Left lung (tissue), 10 donors: ENCODE measurements around the gene GJA8. TPM values are rescaled to one million over a fixed set of nuclear protein-coding genes. Genes with fewer than 3 reads are reported as not detected.

Experiments
- ATAC-seq: fragments of 200-7000 bp; cut with Tn5 transposase; one replicate; pipeline ENCODE4 v1.9.1; 2020; ENCODE audit warnings: moderate library complexity
- DNase-seq, 4 donors: peaks; one replicate each; pipeline ENCODE4 v3.0.0-alpha.2; 2013 to 2020
- H3K27ac ChIP-seq, 2 donors: fragments of 200-600 bp; sonication (generic) in 1 of 2; one replicate each; pipeline versions ENCODE4 v1.5.0 to v1.8.0; 2020 to 2021
- H3K27me3 ChIP-seq, 2 donors: fragments of 200-600 bp; sonication (generic) in 1 of 2; one replicate each; pipeline versions ENCODE4 v1.5.0 to v1.8.0; 2020 to 2021
- H3K36me3 ChIP-seq, 2 donors: fragments of 200-600 bp; sonication (generic) in 1 of 2; one replicate each; pipeline versions ENCODE4 v1.5.0 to v1.8.0; 2020 to 2021
- H3K4me1 ChIP-seq, 2 donors: fragments of 200-600 bp; one replicate each; pipeline ENCODE4 v1.8.0; 2021
- H3K4me3 ChIP-seq, 2 donors: fragments of 200-600 bp; sonication (generic) in 1 of 2; one replicate each; pipeline versions ENCODE4 v1.5.0 to v1.8.0; 2020 to 2021; ENCODE audit warnings: mild to moderate bottlenecking in 1 of 2
- H3K9me3 ChIP-seq, 2 donors: fragments of 200-600 bp; sonication (generic) in 1 of 2; one replicate each; pipeline versions ENCODE4 v1.5.0 to v1.8.0; 2020 to 2021
- intact Hi-C, 2 donors: fragments of 100-400 bp; cut with DNase I; formaldehyde crosslinking; loops; one replicate each; pipeline versions ENCODE4 v1.11.2 to v1.14.2; 2022
- polyA plus RNA-seq, 6 donors: library from polyadenylated mRNA; unstranded; fragments of 120-200 nt; gene quantifications; one replicate each; pipeline ENCODE4 v1.2.1, GENCODE V29; 2013; ENCODE audit not compliant: insufficient read length in 6 of 6
- total RNA-seq, 2 donors: library from RNA; stranded (reverse); fragmentation: NEBNext Ultra II Directional; extraction: Animal tissue kit (Norgen Biotek cat#: 25700); gene quantifications; one replicate each; pipeline ENCODE4 v1.2.1, GENCODE V29; 2021
- TF ChIP-seq, protein P1 (sequence below), 2 donors: fragments of 200-600 bp; sonication (generic) in 1 of 2; IDR thresholded peaks; one replicate each; pipeline versions ENCODE4 v1.5.0 to v1.8.0; 2021; ENCODE audit warnings: antibody characterized with exemption in 2 of 2
- donor health status: DM: no; HTN: yes; CAD: no.
- donor health status: DM: no; HTN: no; CAD: no.

GJA8 gene
- total and polyA plus RNA-seq, 8 donors = not detected

DNA sequence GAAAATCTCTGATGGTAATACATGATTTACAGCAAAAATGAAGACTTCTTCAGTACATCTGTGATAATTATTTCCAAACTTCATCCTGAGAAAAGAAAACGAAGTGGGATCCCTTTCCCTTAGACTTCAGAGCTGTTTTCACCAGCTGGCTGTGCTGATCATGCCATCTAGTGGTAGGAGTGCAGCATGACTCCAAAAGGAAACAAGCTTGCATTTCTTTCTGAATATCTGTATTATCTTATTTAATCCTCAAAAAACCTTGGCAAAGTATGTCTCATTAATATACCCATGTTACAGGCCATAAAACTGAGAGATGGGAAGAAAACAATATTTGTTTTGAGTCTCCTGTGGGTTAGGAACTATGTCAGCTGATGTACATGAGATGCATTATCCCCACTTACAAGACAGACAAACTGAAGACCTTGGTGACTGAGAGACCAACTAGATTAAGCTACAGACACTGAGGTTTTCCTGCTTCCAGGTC lies 9.8 kb upstream of the GJA8 start:
- Histone ChIP-seq H3K4me3 (no peak overlapping the region), H3K27me3 (no peaks in the 10 kb centered on the region), H3K36me3 (no peaks in the 10 kb centered on the region), H3K9me3 (no peaks in the 10 kb centered on the region), H3K4me1 (no peaks in the 10 kb centered on the region), H3K27ac (no peak overlapping the region)
- intact Hi-C loops = loop anchor here (5.0 to 10.0 kb wide), 4 partner anchors 168 to 398 kb away; no protein-coding TSS in a partner anchor
- peak; percentile 83 for ATAC-seq
- TF ChIP-seq, protein P1, sequence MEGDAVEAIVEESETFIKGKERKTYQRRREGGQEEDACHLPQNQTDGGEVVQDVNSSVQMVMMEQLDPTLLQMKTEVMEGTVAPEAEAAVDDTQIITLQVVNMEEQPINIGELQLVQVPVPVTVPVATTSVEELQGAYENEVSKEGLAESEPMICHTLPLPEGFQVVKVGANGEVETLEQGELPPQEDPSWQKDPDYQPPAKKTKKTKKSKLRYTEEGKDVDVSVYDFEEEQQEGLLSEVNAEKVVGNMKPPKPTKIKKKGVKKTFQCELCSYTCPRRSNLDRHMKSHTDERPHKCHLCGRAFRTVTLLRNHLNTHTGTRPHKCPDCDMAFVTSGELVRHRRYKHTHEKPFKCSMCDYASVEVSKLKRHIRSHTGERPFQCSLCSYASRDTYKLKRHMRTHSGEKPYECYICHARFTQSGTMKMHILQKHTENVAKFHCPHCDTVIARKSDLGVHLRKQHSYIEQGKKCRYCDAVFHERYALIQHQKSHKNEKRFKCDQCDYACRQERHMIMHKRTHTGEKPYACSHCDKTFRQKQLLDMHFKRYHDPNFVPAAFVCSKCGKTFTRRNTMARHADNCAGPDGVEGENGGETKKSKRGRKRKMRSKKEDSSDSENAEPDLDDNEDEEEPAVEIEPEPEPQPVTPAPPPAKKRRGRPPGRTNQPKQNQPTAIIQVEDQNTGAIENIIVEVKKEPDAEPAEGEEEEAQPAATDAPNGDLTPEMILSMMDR (IDR thresholded peaks at IDR 0.05) = peak; percentile 89 to 93
- DNase-seq = peak in 2 of 4 donors; percentile 51 to 72

DNA sequence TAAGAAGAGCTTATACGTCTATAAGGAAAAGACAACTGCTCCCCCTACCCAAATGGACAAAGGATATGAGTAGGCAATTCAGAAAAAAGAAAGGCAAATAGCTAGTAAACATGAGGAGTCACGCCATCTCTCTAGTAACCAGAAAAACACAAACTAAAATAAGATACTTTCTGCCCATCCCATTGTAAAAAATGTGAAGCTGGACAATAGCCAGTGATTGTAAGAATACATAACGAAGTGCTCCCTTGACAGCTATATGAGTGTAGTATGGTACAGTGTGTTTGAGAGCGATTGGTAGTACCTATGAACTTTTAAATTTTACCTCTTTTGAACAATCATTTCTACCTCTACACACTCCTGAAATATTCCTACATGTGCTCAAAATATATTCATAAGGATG lies 7.5 kb upstream of the GJA8 start:
- intact Hi-C loops = loop anchor here (10.0 kb wide), 3 partner anchors 170 to 400 kb away; no protein-coding TSS in a partner anchor
- H3K9me3 ChIP-seq = no peaks in the 10 kb centered on the region
- TF ChIP-seq, protein P1 (IDR thresholded peaks at IDR 0.05) = no peak

DNA sequence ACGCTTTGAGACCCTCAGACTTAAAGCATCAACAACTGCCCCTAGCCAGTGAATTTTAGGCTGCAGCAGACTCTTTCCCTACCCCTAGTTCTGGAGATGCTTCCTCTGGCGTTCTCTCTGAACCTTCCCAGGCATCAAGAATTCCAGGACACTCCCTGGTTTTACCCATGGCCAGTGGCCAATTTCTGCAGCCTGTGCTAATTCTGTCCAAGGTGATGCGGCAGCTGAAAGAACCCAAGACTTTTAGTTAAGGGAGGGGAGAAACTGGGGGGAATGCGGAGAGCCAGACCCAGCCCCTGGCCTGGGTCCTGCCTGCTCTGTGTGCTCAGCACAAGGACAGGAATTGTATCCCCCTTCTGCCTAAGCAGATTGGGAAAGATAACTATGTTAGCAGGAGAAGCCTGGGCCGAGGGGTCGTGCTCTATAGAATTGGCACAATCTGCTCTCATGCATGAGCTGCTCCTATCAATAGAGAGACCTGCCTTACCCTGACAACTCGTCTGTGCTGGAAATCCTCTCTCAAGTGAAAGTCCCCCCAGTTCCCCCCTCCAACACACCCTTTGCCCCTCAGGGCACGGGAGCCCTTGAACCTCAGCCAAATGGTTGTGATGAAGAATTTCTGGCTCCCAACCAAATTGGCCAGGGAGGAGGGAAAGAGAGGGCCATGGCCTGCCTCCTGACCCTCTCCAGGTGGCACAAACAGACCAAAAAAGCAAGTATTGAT lies 5.4 kb upstream of the GJA8 start:
- Histone ChIP-seq H3K4me3 (no peak overlapping the region), H3K4me1 (no peaks in the 10 kb centered on the region), H3K27me3 (no peaks in the 10 kb centered on the region), H3K36me3 (no peaks in the 10 kb centered on the region), H3K27ac (no peak overlapping the region), H3K9me3 (no peaks in the 10 kb centered on the region)
- ATAC-seq (no peak), DNase-seq (no peak)
- intact Hi-C loops = loop anchor here (10.0 kb wide), 3 partner anchors 172 to 402 kb away; no protein-coding TSS in a partner anchor
- TF ChIP-seq, protein P1 (IDR thresholded peaks at IDR 0.05) = no peak

More for the DNA sequence above, 7.5 kb upstream of the GJA8 start:
- no peak overlapping the region for H3K27ac ChIP-seq
- no peak overlapping the region for H3K4me3 ChIP-seq
- no peaks in the 10 kb centered on the region for H3K4me1 ChIP-seq
- no peaks in the 10 kb centered on the region for H3K27me3 ChIP-seq
- ATAC-seq = no peak
- no peak for DNase-seq
- H3K36me3 ChIP-seq = no peaks in the 10 kb centered on the region

DNA sequence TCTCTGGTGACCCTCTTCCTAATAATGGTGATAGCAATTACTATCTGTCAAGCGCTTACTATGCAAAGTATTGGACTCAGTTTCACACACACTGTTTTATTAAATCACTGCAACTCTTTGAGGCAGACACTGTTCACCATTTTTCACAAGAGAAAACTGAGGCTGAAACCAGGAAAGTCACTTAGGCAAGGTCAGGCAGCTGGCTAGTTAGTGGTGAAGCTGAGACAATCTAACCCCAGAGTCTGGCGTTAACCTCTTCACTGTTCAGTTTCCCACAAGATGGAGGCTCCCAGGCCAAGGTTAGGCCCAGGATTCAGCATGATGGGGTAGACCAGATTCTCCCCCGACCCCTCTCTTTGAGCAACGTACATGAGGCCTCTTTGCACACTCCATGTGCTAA lies 4.8 kb upstream of the GJA8 start:
- Histone ChIP-seq H3K27me3 (no peaks in the 10 kb centered on the region), H3K4me1 (no peaks in the 10 kb centered on the region), H3K27ac (no peak overlapping the region), H3K4me3 (no peak overlapping the region), H3K9me3 (no peaks in the 10 kb centered on the region), H3K36me3 (no peaks in the 10 kb centered on the region)
- TF ChIP-seq, protein P1 (IDR thresholded peaks at IDR 0.05) = no peak
- intact Hi-C loops = loop anchor here (10.0 kb wide), 3 partner anchors 173 to 403 kb away; no protein-coding TSS in a partner anchor
- no peak for ATAC-seq
- no peak for DNase-seq

DNA sequence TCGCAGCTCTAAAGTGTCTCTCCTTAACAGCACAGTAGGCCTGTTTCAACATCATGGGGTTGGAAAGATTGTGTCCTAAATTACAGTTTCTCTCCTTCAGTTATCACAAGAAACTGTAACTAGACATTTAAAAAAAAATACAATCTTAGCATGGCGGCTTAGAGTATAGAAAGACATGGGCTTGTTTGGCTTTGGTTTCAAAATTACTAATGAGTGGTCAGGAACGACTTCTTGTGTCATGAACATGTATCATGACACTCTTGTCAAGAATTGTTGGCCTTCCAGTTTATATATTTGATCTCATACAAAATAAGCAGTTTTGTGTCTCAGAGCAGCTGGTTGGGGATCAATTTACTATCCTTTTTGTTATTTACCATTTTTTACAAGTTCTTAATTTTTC lies 2.1 kb downstream of the GJA8 start:
- Histone ChIP-seq H3K27ac (no peak overlapping the region), H3K4me3 (no peak overlapping the region), H3K36me3 (no peaks in the 10 kb centered on the region), H3K27me3 (no peaks in the 10 kb centered on the region), H3K9me3 (no peaks in the 10 kb centered on the region), H3K4me1 (no peaks in the 10 kb centered on the region)
- ATAC-seq (no peak), DNase-seq (no peak)
- TF ChIP-seq, protein P1 (IDR thresholded peaks at IDR 0.05) = no peak
- intact Hi-C loops = no loop called here
